Kidney epithelial cell (primary cell): ENCODE measurements around the gene SLC22A3. TPM values are rescaled to one million over a fixed set of nuclear protein-coding genes. Genes with fewer than 3 reads are reported as not detected.

Source experiments
- DNase-seq: peaks from one replicate; pipeline ENCODE4 v3.0.0-alpha.2; 2010; ENCODE audit warnings: low read depth
- H3K27me3 ChIP-seq: 2 replicates; pipeline ENCODE4 v1.6.0; 2011; ENCODE audit warnings: low read length; ENCODE audit not compliant: control insufficient read depth, insufficient read depth
- H3K36me3 ChIP-seq: 2 replicates; pipeline ENCODE4 v1.5.1; 2011; ENCODE audit warnings: low read length; ENCODE audit not compliant: control insufficient read depth, insufficient read depth
- H3K4me3 ChIP-seq: 2 replicates; pipeline ENCODE4 v1.5.1; 2011; ENCODE audit warnings: low read depth, mild to moderate bottlenecking, control low read depth, low read length
- CTCF ChIP-seq: IDR thresholded peaks from 2 replicates; pipeline ENCODE4 v1.5.1; 2011; ENCODE audit warnings: mild to moderate bottlenecking, moderate library complexity, low read length, control low read depth, inconsistent platforms; ENCODE audit not compliant: insufficient read depth, poor library complexity, severe bottlenecking
- total RNA-seq: library from RNA; depleted of rRNA; stranded (reverse); fragments of >200 nt; gene quantifications from 2 replicates; pipeline ENCODE4 v1.2.3, GENCODE V29; 2015

SLC22A3 gene
- total RNA-seq, 1 donor from 2014 or later, result 5.8 TPM

- Histone ChIP-seq H3K36me3 (no peaks in the 10 kb centered on the region), H3K4me3 (no peak overlapping the region), H3K27me3 (no peaks in the 10 kb centered on the region)
- DNase-seq, result no peak
- TF ChIP-seq CTCF, result no peak
Observed at GRCh38 chr6:160378882-160379281, 30.7 kb downstream of the SLC22A3 start.

GRCh38 chr6:160379466-160379865 lies 31.3 kb downstream of the SLC22A3 start:
- Histone ChIP-seq H3K27me3 (no peaks in the 10 kb centered on the region), H3K4me3 (no peak overlapping the region), H3K36me3 (no peaks in the 10 kb centered on the region)
- DNase-seq, result no peak
- no peak for TF ChIP-seq CTCF

- Histone ChIP-seq H3K27me3 (no peaks in the 10 kb centered on the region), H3K4me3 (no peak overlapping the region), H3K36me3 (no peaks in the 10 kb centered on the region)
- TF ChIP-seq CTCF, result no peak
- DNase-seq, result no peak
Observed at GRCh38 chr6:160382946-160383345, 34.8 kb downstream of the SLC22A3 start.

- H3K27me3 ChIP-seq, result no peaks in the 10 kb centered on the region
- no peaks in the 10 kb centered on the region for H3K36me3 ChIP-seq
- peak; percentile 9 for TF ChIP-seq CTCF
- DNase-seq, result no peak
- H3K4me3 ChIP-seq, result no peak overlapping the region
Observed at GRCh38 chr6:160386869-160387530, 38.8 kb downstream of the SLC22A3 start.

DNA sequence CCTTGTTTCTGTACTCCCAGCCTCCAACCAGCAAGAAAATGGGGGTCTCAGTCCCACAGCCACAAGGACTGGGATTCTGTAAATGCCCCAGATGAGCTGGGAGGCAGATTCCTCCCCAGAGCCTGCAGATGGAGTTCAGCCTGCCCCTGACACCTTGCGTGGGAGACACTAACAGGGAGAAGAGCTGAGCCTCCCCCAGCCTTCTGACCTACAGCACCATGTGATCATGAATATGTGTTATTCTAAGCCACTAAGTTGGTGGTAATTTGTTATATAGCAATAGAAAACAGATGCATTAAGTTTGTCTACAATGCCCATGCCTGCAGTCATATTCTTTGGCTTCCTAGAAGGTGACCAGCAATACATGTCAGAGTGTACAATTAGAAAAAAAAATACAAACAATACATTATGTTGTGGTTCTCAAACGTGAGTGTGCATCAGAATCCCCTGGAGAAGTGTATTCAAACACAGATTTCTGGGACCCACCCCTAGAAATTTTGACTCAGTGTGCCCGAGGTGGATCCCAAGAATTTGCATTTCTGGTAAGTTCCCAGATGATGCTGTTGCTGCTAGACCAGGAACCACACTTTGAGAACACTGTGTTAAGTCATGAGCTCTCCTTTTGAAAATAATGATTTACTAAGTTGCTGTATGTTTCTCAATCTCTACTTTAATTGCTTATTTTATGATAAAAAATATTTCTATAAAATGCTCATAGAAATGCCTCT lies 39.9 kb downstream of the SLC22A3 start:
- TF ChIP-seq CTCF, result no peak
- Histone ChIP-seq H3K27me3 (no peaks in the 10 kb centered on the region), H3K4me3 (no peak overlapping the region), H3K36me3 (no peaks in the 10 kb centered on the region)
- no peak for DNase-seq
